Transverse colon (tissue), 4 donors: ENCODE measurements around the gene HOXA13. TPM values are rescaled to one million over a fixed set of nuclear protein-coding genes. Genes with fewer than 3 reads are reported as not detected.

ENCODE experiments used
- DNase-seq: peaks from one replicate; pipeline ENCODE4 v3.0.0-alpha.2; 2019
- H3K27ac ChIP-seq, 4 donors: fragments of 200-600 bp; sonication (generic); 2 replicates each; pipeline ENCODE4 v1.5.1; 2016 to 2018; ENCODE audit warnings: inconsistent platforms in 4 of 4
- H3K27me3 ChIP-seq: fragments of 200-600 bp; sonication (generic); 2 replicates; pipeline ENCODE4 v1.5.1; 2017; ENCODE audit warnings: inconsistent platforms
- H3K36me3 ChIP-seq, 4 donors: fragments of 200-600 bp; sonication (generic); 2 replicates each; pipeline ENCODE4 v1.5.1; 2017 to 2019; ENCODE audit warnings: inconsistent platforms in 4 of 4
- H3K4me1 ChIP-seq, 4 donors: fragments of 200-600 bp; sonication (generic); 2 replicates each; pipeline ENCODE4 v1.5.1; 2017 to 2020; ENCODE audit warnings: inconsistent platforms in 4 of 4
- H3K4me3 ChIP-seq, 4 donors: fragments of 200-600 bp; sonication (generic); 1 replicate in 1 of 4; 2 replicates in 3 of 4; pipeline versions ENCODE4 v1.5.1 to v1.6.1; 2017 to 2019; ENCODE audit warnings: inconsistent platforms in 4 of 4
- H3K9me3 ChIP-seq, 2 donors: fragments of 200-600 bp; sonication (generic); 2 replicates each; pipeline ENCODE4 v1.5.1; 2017 to 2019; ENCODE audit warnings: inconsistent platforms in 2 of 2
- CTCF ChIP-seq, 5 experiments: fragments of 200-600 bp in 3 of 5; fragments of 450-650 bp in 2 of 5; sonication (generic) in 3 of 5; IDR thresholded peaks; 1 replicate in 2 of 5; 2 replicates in 3 of 5; pipeline ENCODE4 v1.5.1; 2016 to 2017; ENCODE audit warnings: antibody characterized with exemption in 5 of 5, inconsistent platforms in 3 of 5, mild to moderate bottlenecking in 2 of 5, moderate library complexity in 1 of 5
- EP300 ChIP-seq: sonication (generic); formaldehyde crosslinking; IDR thresholded peaks from one replicate; pipeline ENCODE4 v1.6.1; 2017; ENCODE audit warnings: antibody characterized with exemption, low read depth
- POLR2A ChIP-seq: fragments of 450-650 bp; IDR thresholded peaks from one replicate; pipeline ENCODE4 v1.6.1; 2016; ENCODE audit warnings: antibody characterized with exemption, mild to moderate bottlenecking, moderate library complexity
- POLR2AphosphoS5 ChIP-seq, 3 donors: sonication (generic); formaldehyde crosslinking; IDR thresholded peaks; one replicate each; pipeline ENCODE4 v1.6.1; 2016; ENCODE audit warnings: antibody characterized with exemption in 3 of 3
- WGBS, 2 donors: methylation state at CpG; one replicate each; pipeline ENCODE4 v1.1.5; 2018; ENCODE audit warnings: low coverage in 1 of 2; 5-methylcytosine and 5-hydroxymethylcytosine counted together
- in situ Hi-C, 4 donors: fragments of 200-750 bp; cut with MboI; loops; one replicate each; pipeline versions ENCODE4 v1.15.0 to v1.15.1; 2017; ENCODE audit warnings: low sequenced_read_pairs in 3 of 4, low pct_ligation_motif_present in 1 of 4, low pct_unique_long_range_greater_than_20kb in 1 of 4
- intact Hi-C: fragments of 100-400 bp; cut with DNase I; formaldehyde crosslinking; loops from one replicate; pipeline ENCODE4 v1.15.1; 2023; ENCODE audit warnings: low total_unique reads
- total RNA-seq, 4 donors: library from RNA; depleted of rRNA; stranded (reverse); fragments of >200 nt; gene quantifications; one replicate each; pipeline ENCODE4 v1.1.0, GENCODE V29; 2016

HOXA13 gene
- total RNA-seq, 4 donors from 2014 or later, result 22.5 to 69.9 (median 38.7) TPM

- no peak for DNase-seq
- peak overlapping the region in 1 of 4 donors; percentile 3 for H3K4me3 ChIP-seq
- in situ Hi-C loops, result loop anchor here (10.0 to 25.0 kb wide), 6 partner anchors 374 to 799 kb away; no protein-coding TSS in a partner anchor
- H3K36me3 ChIP-seq, result no peaks in the 10 kb centered on the region
- intact Hi-C loops, result no loop called here
- no peaks in the 10 kb centered on the region for H3K9me3 ChIP-seq
- peaks cover 0 to 44% (median 28%) of the 10 kb centered on the region in 4 donors for H3K4me1 ChIP-seq
- no peak for TF ChIP-seq EP300
- no peak for TF ChIP-seq CTCF (IDR thresholded peaks at IDR 0.05)
- TF ChIP-seq POLR2AphosphoS5 (IDR thresholded peaks at IDR 0.05), result no peak
- no peak for TF ChIP-seq POLR2A
- no peak overlapping the region for H3K27ac ChIP-seq
- peaks cover 67% of the 10 kb centered on the region for H3K27me3 ChIP-seq
- 70% methylated on average over 47 of the region's 50 CpGs; no CpG with 5 or more reads in 1 of the 2 donors for whole genome bisulfite sequencing, 2 donors
These were observed 13.7 kb upstream of the HOXA13 start for GRCh38 chr7:27213433-27214238.

- intact Hi-C loops, result no loop called here
- peak overlapping the region in 1 of 4 donors; percentile 3 for H3K4me3 ChIP-seq
- in situ Hi-C loops, result loop anchor here (10.0 to 25.0 kb wide), 6 partner anchors 375 to 800 kb away; no protein-coding TSS in a partner anchor
- no peak overlapping the region for H3K27ac ChIP-seq
- no peak for DNase-seq
- H3K36me3 ChIP-seq, result no peaks in the 10 kb centered on the region
- 39 to 56% methylated on average over 18 to 52 of the region's 52 CpGs for WGBS, 2 donors
- H3K27me3 ChIP-seq, result peaks cover 72% of the 10 kb centered on the region
- no peaks in the 10 kb centered on the region for H3K9me3 ChIP-seq
- H3K4me1 ChIP-seq, result peaks cover 0 to 53% (median 30%) of the 10 kb centered on the region in 4 donors
- TF ChIP-seq POLR2AphosphoS5 (IDR thresholded peaks at IDR 0.05) (no peak), POLR2A (no peak), CTCF (IDR thresholded peaks at IDR 0.05) (no peak), EP300 (no peak)
These were observed 12.9 kb upstream of the HOXA13 start for GRCh38 chr7:27212497-27213432.

- H3K27me3 ChIP-seq, result peaks cover 82% of the 10 kb centered on the region
- DNase-seq, result no peak
- intact Hi-C loops, result no loop called here
- in situ Hi-C loops, result loop anchor here (10.0 to 25.0 kb wide), 6 partner anchors 376 to 801 kb away; no protein-coding TSS in a partner anchor
- H3K36me3 ChIP-seq, result no peaks in the 10 kb centered on the region
- H3K27ac ChIP-seq, result peak overlapping the region in 1 of 4 donors; percentile 95
- peaks cover 0 to 59% (median 33%) of the 10 kb centered on the region in 4 donors for H3K4me1 ChIP-seq
- no peak overlapping the region for H3K4me3 ChIP-seq
- WGBS, 2 donors, result 63 to 86% methylated on average over 1 to 3 of the region's 3 CpGs
- H3K9me3 ChIP-seq, result no peaks in the 10 kb centered on the region
- TF ChIP-seq CTCF (IDR thresholded peaks at IDR 0.05) (no peak), POLR2A (no peak), POLR2AphosphoS5 (IDR thresholded peaks at IDR 0.05) (no peak), EP300 (no peak)
These were observed 11.9 kb upstream of the HOXA13 start for GRCh38 chr7:27211764-27212204.

GRCh38 chr7:27211084-27211446 lies 11.2 kb upstream of the HOXA13 start:
- Histone ChIP-seq H3K27ac (peak overlapping the region; percentile 75 to 95 (median 79)), H3K4me3 (peak overlapping the region in 1 of 4 donors; percentile 45), H3K36me3 (no peaks in the 10 kb centered on the region), H3K4me1 (peaks cover 0 to 59% (median 34%) of the 10 kb centered on the region in 4 donors), H3K9me3 (no peaks in the 10 kb centered on the region), H3K27me3 (peaks cover 89% of the 10 kb centered on the region)
- WGBS, 2 donors, result 100% methylated on average over 1 of the region's 1 CpG; no CpG with 5 or more reads in 1 of the 2 donors
- no peak for TF ChIP-seq POLR2A
- no peak for TF ChIP-seq CTCF (IDR thresholded peaks at IDR 0.05)
- no peak for TF ChIP-seq EP300
- no peak for TF ChIP-seq POLR2AphosphoS5 (IDR thresholded peaks at IDR 0.05)
- in situ Hi-C loops, result loop anchor here (10.0 to 25.0 kb wide), 6 partner anchors 376 to 801 kb away; no protein-coding TSS in a partner anchor
- intact Hi-C loops, result no loop called here
- no peak for DNase-seq
